ENCODE data around the gene SLC27A4. TPM values are rescaled to one million over a fixed set of nuclear protein-coding genes. Genes with fewer than 3 reads are reported as not detected.

The SLC27A4 gene
- total RNA-seq, 4 donors from 2014 or later = 13.2 to 25.4 (median 16.1) TPM

- no peak for TF ChIP-seq CTCF (IDR thresholded peaks at IDR 0.05)
- ATAC-seq (ENCODE audit: low FRiP score) (no peak), DNase-seq (ENCODE audit: low spot score) (no peak)
Measured at GRCh38 chr9:128362774-128363173, 22.4 kb downstream of the SLC27A4 start.

GRCh38 chr9:128365525-128365924 is 25.2 kb downstream of the SLC27A4 start:
- DNase-seq (ENCODE audit: low spot score) (no peak), ATAC-seq (ENCODE audit: low FRiP score) (no peak)
- TF ChIP-seq CTCF (IDR thresholded peaks at IDR 0.05) = no peak

- TF ChIP-seq CTCF (IDR thresholded peaks at IDR 0.05) = no peak
- ATAC-seq (ENCODE audit: low FRiP score) = no peak
- DNase-seq (ENCODE audit: low spot score) = no peak
Measured at GRCh38 chr9:128369024-128369706, 28.8 kb downstream of the SLC27A4 start.

- ATAC-seq (ENCODE audit: low FRiP score) = no peak
- TF ChIP-seq CTCF (IDR thresholded peaks at IDR 0.05) = no peak
- no peak for DNase-seq (ENCODE audit: low spot score)
Measured at GRCh38 chr9:128370367-128370751, 30.0 kb downstream of the SLC27A4 start.

- TF ChIP-seq CTCF (IDR thresholded peaks at IDR 0.05) = no peak
- DNase-seq (ENCODE audit: low spot score) (peak; percentile 84), ATAC-seq (ENCODE audit: low FRiP score) (peak; percentile 97)
Measured at GRCh38 chr9:128370752-128371629, 30.7 kb downstream of the SLC27A4 start, which contains the start of gene URM1. Gene URM1 (plus strand): TSS chr9:128371374. CDS start chr9:128371381, 7 bp downstream.

GRCh38 chr9:128371630-128372117 is 31.3 kb downstream of the SLC27A4 start:
- DNase-seq (ENCODE audit: low spot score) (no peak), ATAC-seq (ENCODE audit: low FRiP score) (no peak)
- no peak for TF ChIP-seq CTCF (IDR thresholded peaks at IDR 0.05)

Measured in omental fat pad (tissue), 4 donors.